HG03039 (cell line): Measurements from ENCODE around the gene SVIL.
"Not testable (repeated sequence)": the region's sequence is repeated elsewhere in the genome, so short reads cannot be mapped to it uniquely, and the experiment has no call there.

Experiments used
- ATAC-seq: cut with Tn5 transposase; IDR thresholded peaks from one replicate; pipeline ENCODE4 v1.9.1; 2021; ENCODE audit warnings: mild to moderate bottlenecking, moderate library complexity; ENCODE audit not compliant: unreplicated experiment

SVIL gene

GRCh38 chr10:29469481-29470354 lies 165.1 kb downstream of the SVIL start:
- ATAC-seq: no peak

GRCh38 chr10:29465384-29465783 lies 169.4 kb downstream of the SVIL start:
- no peak for ATAC-seq

GRCh38 chr10:29464671-29465171 lies 170.1 kb downstream of the SVIL start:
- not testable (repeated sequence) for ATAC-seq

GRCh38 chr10:29461042-29461441 lies 173.7 kb downstream of the SVIL start:
- ATAC-seq: no peak

- ATAC-seq: not testable (repeated sequence)
Measured at GRCh38 chr10:29458190-29458589, 176.6 kb downstream of the SVIL start.

GRCh38 chr10:29455095-29455494 lies 179.7 kb downstream of the SVIL start:
- ATAC-seq: no peak

GRCh38 chr10:29454250-29454649 lies 180.5 kb downstream of the SVIL start:
- ATAC-seq: no peak

- no peak for ATAC-seq
Measured at GRCh38 chr10:29452546-29452945, 182.2 kb downstream of the SVIL start.

GRCh38 chr10:29451946-29452345 lies 182.8 kb downstream of the SVIL start:
- no peak for ATAC-seq

GRCh38 chr10:29450405-29450804 lies 184.4 kb downstream of the SVIL start:
- ATAC-seq: no peak

- ATAC-seq: peak; percentile 75
Measured at GRCh38 chr10:29448756-29449592, 185.8 kb downstream of the SVIL start.

GRCh38 chr10:29448125-29448524 lies 186.6 kb downstream of the SVIL start:
- ATAC-seq: no peak

GRCh38 chr10:29446327-29446726 lies 188.4 kb downstream of the SVIL start:
- no peak for ATAC-seq

- ATAC-seq: no peak
Measured at GRCh38 chr10:29443745-29444523, 190.8 kb downstream of the SVIL start.

GRCh38 chr10:29440981-29441380 lies 193.8 kb downstream of the SVIL start:
- ATAC-seq: no peak

- ATAC-seq: not testable (repeated sequence)
Measured at GRCh38 chr10:29439005-29439404, 195.8 kb downstream of the SVIL start.

GRCh38 chr10:29438271-29438670 lies 196.5 kb downstream of the SVIL start:
- ATAC-seq: no peak

- ATAC-seq: no peak
Measured at GRCh38 chr10:29437871-29438270, 196.9 kb downstream of the SVIL start.

GRCh38 chr10:29435809-29436501 lies 198.8 kb downstream of the SVIL start:
- ATAC-seq: no peak

- no peak for ATAC-seq
Measured at GRCh38 chr10:29434111-29434510, 200.7 kb downstream of the SVIL start.
